Endothelial cell of umbilical vein (primary cell): ENCODE measurements around the gene CCDC157. TPM values are rescaled to one million over a fixed set of nuclear protein-coding genes. Genes with fewer than 3 reads are reported as not detected.

Experiments used
- BruUV-seq: library from RNA; stranded (reverse); fragments of 400-500 nt; replicated peaks from 2 replicates; lab custom pipeline; 2021; lab: Mats Ljungman, UMichigan
- CTCF ChIA-PET: fragments of 300-600, 350-600 bp; sonication (Branson Sonifier 250); formaldehyde crosslinking; loops from one replicate; lab custom pipeline; 2021; ENCODE audit warnings: antibody characterized with exemption, inconsistent platforms; lab: Charles Lee
- POLR2A ChIA-PET: fragments of 300-600, 350-600 bp; sonication (Branson Sonifier 250); formaldehyde crosslinking; loops from one replicate; lab custom pipeline; 2021; ENCODE audit warnings: antibody characterized with exemption, inconsistent platforms; lab: Charles Lee
- DNase-seq: peaks from one replicate; pipeline ENCODE4 v3.0.0-alpha.2; 2011; ENCODE audit warnings: low read depth, low spot score
- FAIRE-seq: peaks from 2 replicates; lab custom pipeline; 2011; peaks lifted over from hg19 to GRCh38; lab: Jason Lieb, UNC
- H2AFZ ChIP-seq: 2 replicates; pipeline ENCODE4 v1.6.0; 2012; ENCODE audit warnings: low read depth, low read length, control low read depth, inconsistent platforms
- H3K27ac ChIP-seq: 2 replicates; pipeline ENCODE4 v1.5.1; 2011; ENCODE audit warnings: low read depth, mild to moderate bottlenecking, control low read depth, low read length, moderate library complexity; ENCODE audit not compliant: insufficient read depth
- H3K27me3 ChIP-seq, 2 experiments: 2 replicates each; pipeline versions ENCODE4 v1.6.0 to v1.6.1; 2011; ENCODE audit warnings: low read length in 2 of 2, mixed read lengths in 1 of 2; ENCODE audit not compliant: control insufficient read depth in 2 of 2, insufficient read depth in 2 of 2
- H3K36me3 ChIP-seq, 2 experiments: 2 replicates in 1 of 2; 3 replicates in 1 of 2; pipeline ENCODE4 v1.5.1; 2011; ENCODE audit warnings: low read length in 2 of 2, mild to moderate bottlenecking in 1 of 2, moderate library complexity in 1 of 2; ENCODE audit not compliant: control insufficient read depth in 2 of 2, insufficient read depth in 2 of 2; ENCODE audit errors: extremely low read depth in 1 of 2
- H3K4me1 ChIP-seq: 3 replicates; pipeline ENCODE4 v1.5.1; 2011; ENCODE audit warnings: mild to moderate bottlenecking, low read length; ENCODE audit not compliant: control insufficient read depth, insufficient read depth; ENCODE audit errors: extremely low read depth
- H3K4me2 ChIP-seq: 2 replicates; pipeline ENCODE4 v1.6.1; 2011; ENCODE audit warnings: low read length, control low read depth, mixed read lengths; ENCODE audit not compliant: insufficient read depth
- H3K4me3 ChIP-seq, 3 experiments: fragments of 200-600 bp in 1 of 3; sonication (generic), shearing (Covaris generic) in 1 of 3; replicated peaks in 1 of 3; 2 replicates each; pipeline ENCODE4 v1.5.1; 2011 to 2016; ENCODE audit warnings: control low read depth in 3 of 3, low read length in 3 of 3, mild to moderate bottlenecking in 2 of 3, inconsistent platforms in 1 of 3, low read depth in 1 of 3, moderate library complexity in 1 of 3; ENCODE audit not compliant: insufficient read depth in 1 of 3
- H3K79me2 ChIP-seq: 2 replicates; pipeline ENCODE4 v1.6.0; 2012; ENCODE audit warnings: low read length, inconsistent platforms; ENCODE audit not compliant: control insufficient read depth, insufficient read depth
- H3K9ac ChIP-seq: replicated peaks from 2 replicates; pipeline ENCODE3; 2011; ENCODE audit warnings: low read length, control low read depth; ENCODE audit not compliant: insufficient read depth; ENCODE audit errors: extremely low read depth
- H3K9me1 ChIP-seq: replicated peaks from 3 replicates; pipeline ENCODE4 v1.6.0; 2011; ENCODE audit warnings: mild to moderate bottlenecking, low read length; ENCODE audit not compliant: control insufficient read depth, insufficient read depth; ENCODE audit errors: extremely low read depth
- H3K9me3 ChIP-seq: replicated peaks from 2 replicates; pipeline ENCODE4 v1.5.1; 2012; ENCODE audit warnings: low read length, inconsistent platforms; ENCODE audit not compliant: control insufficient read depth, insufficient read depth
- H4K20me1 ChIP-seq: replicated peaks from 2 replicates; pipeline ENCODE3; 2011; ENCODE audit warnings: mild to moderate bottlenecking, low read length; ENCODE audit not compliant: control insufficient read depth, insufficient read depth; ENCODE audit errors: extremely low read depth
- CTCF ChIP-seq, 2 donors: IDR thresholded peaks; 1 replicate in 1 of 2; 2 replicates in 1 of 2; pipeline ENCODE4 v1.5.1; 2011; ENCODE audit warnings: low read length in 2 of 2, mild to moderate bottlenecking in 2 of 2, moderate library complexity in 2 of 2, control low read depth in 1 of 2, inconsistent platforms in 1 of 2, low read depth in 1 of 2; ENCODE audit not compliant: insufficient read depth in 1 of 2; ENCODE audit errors: extremely low read depth in 1 of 2
- EZH2 ChIP-seq: IDR thresholded peaks from 2 replicates; pipeline ENCODE4 v1.6.1; 2012; ENCODE audit warnings: borderline replicate concordance, low read depth, mild to moderate bottlenecking, moderate library complexity, low read length, inconsistent platforms; ENCODE audit not compliant: severe bottlenecking
- FOS ChIP-seq: IDR thresholded peaks from 2 replicates; pipeline ENCODE4 v1.6.1; 2011; ENCODE audit warnings: mild to moderate bottlenecking, low read length, moderate library complexity, borderline replicate concordance; ENCODE audit not compliant: insufficient read depth
- GATA2 ChIP-seq: IDR thresholded peaks from 2 replicates; pipeline ENCODE4 v1.7.0; 2011; ENCODE audit warnings: low read depth, mild to moderate bottlenecking, moderate library complexity, mixed read lengths, low read length; ENCODE audit not compliant: insufficient read length, insufficient read depth
- JUN ChIP-seq: IDR thresholded peaks from 2 replicates; pipeline ENCODE4 v1.6.1; 2011; ENCODE audit warnings: borderline replicate concordance, low read depth; ENCODE audit not compliant: insufficient read length, insufficient read depth
- MAX ChIP-seq: IDR thresholded peaks from 2 replicates; pipeline ENCODE4 v1.6.1; 2011; ENCODE audit not compliant: insufficient read depth, insufficient read length
- MYC ChIP-seq: IDR thresholded peaks from one replicate; pipeline ENCODE4 v1.6.1; 2011; ENCODE audit warnings: mild to moderate bottlenecking, low read depth, low read length
- POLR2A ChIP-seq: IDR thresholded peaks from 2 replicates; pipeline ENCODE4 v1.6.1; 2012; ENCODE audit warnings: low read depth, mild to moderate bottlenecking, control low read depth, low read length
- POLR2AphosphoS5 ChIP-seq: IDR thresholded peaks from 2 replicates; pipeline ENCODE4 v1.6.1; 2012; ENCODE audit warnings: low read depth, mild to moderate bottlenecking, control low read depth, low read length, moderate library complexity; ENCODE audit not compliant: insufficient read depth
- dilution Hi-C: fragments of 300-500 bp; cut with MboI; formaldehyde crosslinking; loops from one replicate; pipeline ENCODE4 v1.15.0; 2019; ENCODE audit warnings: low sequenced_read_pairs; ENCODE audit not compliant: extremely low pct_ligation_motif_present
- intact Hi-C: fragments of 100-400 bp; cut with micrococcal nuclease; formaldehyde crosslinking; loops from one replicate; pipeline ENCODE4 v1.10.0; 2022
- polyA plus RNA-seq, 4 experiments: library from polyadenylated mRNA; depleted of rRNA in 3 of 4; stranded (reverse) in 3 of 4; unstranded in 1 of 4; fragments of >200 nt; gene quantifications; 2 replicates each; pipeline versions ENCODE4 v1.2.1 to v1.2.3, GENCODE V29; 2011 to 2012; ENCODE audit warnings: missing spikeins in 1 of 4
- total RNA-seq: library from RNA; stranded (reverse); gene quantifications from 2 replicates; pipeline ENCODE4 v1.2.3, GENCODE V29; 2021

Gene CCDC157
- total and polyA plus RNA-seq, 2 donors (not counting 3 experiments of a cell fraction or from before 2014, with no cell fraction given): 2.1 to 3.1 TPM

GRCh38 chr22:30327864-30328345 is 28.9 kb upstream of the CCDC157 start:
- dilution Hi-C loops: no loop called here
- POLR2A ChIA-PET: interaction anchor here (1.2 to 1.8 kb wide), 2 partner anchors 28 to 40 kb away, joined by 4 to 7 read pairs; partner anchors contain the start of gene CASTOR1

More at GRCh38 chr22:30327864-30328345, 28.9 kb upstream of the CCDC157 start:
- Histone ChIP-seq H3K4me3 (no peak overlapping the region), H3K36me3 (peaks cover 3 to 7% of the 10 kb centered on the region in 2 experiments), H3K27ac (no peak overlapping the region), H2AFZ (no peak overlapping the region), H3K79me2 (no peaks in the 10 kb centered on the region), H3K9ac (no peak overlapping the region), H3K27me3 (no peaks in the 10 kb centered on the region), H3K9me1 (no peaks in the 10 kb centered on the region), H3K4me1 (peaks cover 13% of the 10 kb centered on the region), H4K20me1 (no peaks in the 10 kb centered on the region), H3K9me3 (no peaks in the 10 kb centered on the region), H3K4me2 (no peak overlapping the region)
- no peak for DNase-seq
- FAIRE-seq: peak; percentile 8
- no peak for TF ChIP-seq FOS
- TF ChIP-seq EZH2: no peak
- TF ChIP-seq JUN: no peak
- TF ChIP-seq CTCF (IDR thresholded peaks at IDR 0.05; ENCODE audit: extremely low read depth in 1 of 2, insufficient read depth in 1 of 2, low read depth in 1 of 2, low read length in 2 of 2): no peak
- TF ChIP-seq MAX: no peak
- no peak for TF ChIP-seq POLR2AphosphoS5
- no peak for TF ChIP-seq GATA2
- TF ChIP-seq MYC: no peak
- TF ChIP-seq POLR2A: no peak
- intact Hi-C loops: loop anchor here (2.0 kb wide), 1 partner anchor 29 kb away; the partner anchor contains the start of genes CCDC157 and SF3A1
- no TSS peak for BruUV-seq
- CTCF ChIA-PET: interaction anchor here (1.2 to 14.7 kb wide), 6 partner anchors 24 to 64 kb away, joined by 4 to 164 read pairs (median 13); partner anchors contain the start of gene CASTOR1
